ENCODE data around the gene CSRNP3. TPM values are rescaled to one million over a fixed set of nuclear protein-coding genes. Genes with fewer than 3 reads are reported as not detected.

CSRNP3 gene
- total RNA-seq, 1 experiment from 2014 or later, result not detected

- POLR2A ChIA-PET, result no interaction called here
- H3K4me1 ChIP-seq (ENCODE audit: control insufficient read depth, insufficient read depth, low read length), result no peaks in the 10 kb centered on the region
- intact Hi-C loops (cut with micrococcal nuclease; ENCODE audit: unreplicated experiment), result no loop called here
- no peak overlapping the region for H3K4me3 ChIP-seq (ENCODE audit: low read depth in 2 of 2, low read length in 2 of 2)
- DNase-seq (ENCODE audit: low read depth, low spot score) (no peak), ATAC-seq (no peak)
- in situ Hi-C loops (cut with HindIII; ENCODE audit: low pct_unique_long_range_greater_than_20kb, low sequenced_read_pairs), result no loop called here
- H3K36me3 ChIP-seq (ENCODE audit: control insufficient read depth, insufficient read depth, low read length), result no peaks in the 10 kb centered on the region
- no peaks in the 10 kb centered on the region for H3K27me3 ChIP-seq (ENCODE audit: control insufficient read depth, insufficient read depth, low read length)
- no TSS peak for BruUV-seq (replicated peaks)
- H3K27ac ChIP-seq (ENCODE audit: low read length), result no peak overlapping the region
- CTCF ChIA-PET, result no interaction called here
- H3K9me3 ChIP-seq (ENCODE audit: control insufficient read depth, insufficient read depth, low read depth, low read length), result no peaks in the 10 kb centered on the region
- TF ChIP-seq SIN3A (IDR thresholded peaks at IDR 0.05; ENCODE audit: borderline replicate concordance, insufficient read depth, low read depth, low read length), result no peak
- TF ChIP-seq CTCF (IDR thresholded peaks at IDR 0.05), result no peak
- no peak for TF ChIP-seq TCF7L2 (IDR thresholded peaks at IDR 0.05; ENCODE audit: low read depth, low read length)
- no peak for TF ChIP-seq POLR2AphosphoS5 (IDR thresholded peaks at IDR 0.05; ENCODE audit: low read depth, low read length)
- TF ChIP-seq REST (IDR thresholded peaks at IDR 0.05; ENCODE audit: insufficient read depth in 1 of 2, low read depth in 2 of 2, low read length in 1 of 2), result no peak
These were observed 124.9 kb downstream of the CSRNP3 start for GRCh38 chr2:165594231-165594934.

- BruUV-seq (replicated peaks), result no TSS peak
- CTCF ChIA-PET, result no interaction called here
- intact Hi-C loops (cut with micrococcal nuclease; ENCODE audit: unreplicated experiment), result no loop called here
These were observed 125.4 kb downstream of the CSRNP3 start for GRCh38 chr2:165594935-165595255.

More at GRCh38 chr2:165594935-165595255, 125.4 kb downstream of the CSRNP3 start:
- no peak overlapping the region for H3K4me3 ChIP-seq (ENCODE audit: low read depth in 2 of 2, low read length in 2 of 2)
- no peak overlapping the region for H3K27ac ChIP-seq (ENCODE audit: low read length)
- in situ Hi-C loops (cut with HindIII; ENCODE audit: low pct_unique_long_range_greater_than_20kb, low sequenced_read_pairs), result no loop called here
- H3K9me3 ChIP-seq (ENCODE audit: control insufficient read depth, insufficient read depth, low read depth, low read length), result no peaks in the 10 kb centered on the region
- ATAC-seq, result no peak
- TF ChIP-seq CTCF (IDR thresholded peaks at IDR 0.05) (no peak), TCF7L2 (IDR thresholded peaks at IDR 0.05; ENCODE audit: low read depth, low read length) (no peak), REST (IDR thresholded peaks at IDR 0.05; ENCODE audit: insufficient read depth in 1 of 2, low read depth in 2 of 2, low read length in 1 of 2) (no peak), POLR2AphosphoS5 (IDR thresholded peaks at IDR 0.05; ENCODE audit: low read depth, low read length) (no peak), SIN3A (IDR thresholded peaks at IDR 0.05; ENCODE audit: borderline replicate concordance, insufficient read depth, low read depth, low read length) (no peak)
- H3K36me3 ChIP-seq (ENCODE audit: control insufficient read depth, insufficient read depth, low read length), result no peaks in the 10 kb centered on the region
- no peak for DNase-seq (ENCODE audit: low read depth, low spot score)
- no peaks in the 10 kb centered on the region for H3K27me3 ChIP-seq (ENCODE audit: control insufficient read depth, insufficient read depth, low read length)
- no peaks in the 10 kb centered on the region for H3K4me1 ChIP-seq (ENCODE audit: control insufficient read depth, insufficient read depth, low read length)
- POLR2A ChIA-PET, result no interaction called here

All from Panc1 (cell line).